Astrocyte of the hippocampus (primary cell): Measurements from ENCODE around the gene DIP2B.

Experiments used
- DNase-seq: peaks from one replicate; pipeline ENCODE4 v3.0.0; 2011; ENCODE audit warnings: low read depth, low spot score

The DIP2B gene

DNA sequence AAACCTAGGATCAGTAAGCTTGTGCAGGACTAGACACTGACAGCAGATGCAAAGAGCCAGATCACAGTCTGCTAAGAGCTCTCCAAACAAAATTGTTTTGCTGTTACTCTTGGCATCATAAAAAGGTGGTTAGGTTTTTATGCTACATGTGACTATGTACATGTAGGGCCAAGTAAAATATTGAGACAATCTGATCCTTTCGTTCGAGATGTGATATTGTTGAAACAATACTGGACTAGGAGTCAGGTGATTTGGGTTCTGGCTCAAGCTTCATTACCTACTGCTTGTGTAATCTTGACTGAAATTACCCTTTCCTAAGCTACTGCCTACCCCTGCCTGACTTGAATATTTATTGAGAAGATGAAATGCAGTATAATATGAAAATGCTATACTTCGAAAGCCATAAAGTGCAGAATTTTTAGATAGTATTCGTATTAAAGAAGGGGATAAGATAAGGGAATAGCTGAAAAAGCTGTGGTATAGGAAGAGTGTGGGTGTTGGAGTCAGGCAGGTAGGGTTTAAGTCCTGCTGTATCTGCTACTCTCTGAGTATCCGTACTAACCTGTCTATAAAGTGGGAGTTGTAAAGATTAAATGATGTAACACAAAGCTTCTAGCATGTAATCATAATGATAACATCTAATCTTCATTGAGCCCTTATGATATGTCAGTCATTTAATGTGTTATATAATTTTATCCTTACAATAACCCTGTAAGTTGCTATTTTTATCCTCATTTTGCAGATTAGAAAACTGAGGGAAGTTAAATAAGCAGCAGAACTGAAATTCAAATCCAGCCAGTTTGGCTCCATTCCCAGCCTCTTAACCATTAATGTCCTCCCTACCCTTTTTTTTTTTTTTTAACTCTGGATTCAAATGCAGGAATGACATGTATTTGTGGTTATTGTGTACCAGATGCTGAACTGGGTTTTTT lies 220.5 kb downstream of the DIP2B start:
- peak; percentile 77 for DNase-seq

DNA sequence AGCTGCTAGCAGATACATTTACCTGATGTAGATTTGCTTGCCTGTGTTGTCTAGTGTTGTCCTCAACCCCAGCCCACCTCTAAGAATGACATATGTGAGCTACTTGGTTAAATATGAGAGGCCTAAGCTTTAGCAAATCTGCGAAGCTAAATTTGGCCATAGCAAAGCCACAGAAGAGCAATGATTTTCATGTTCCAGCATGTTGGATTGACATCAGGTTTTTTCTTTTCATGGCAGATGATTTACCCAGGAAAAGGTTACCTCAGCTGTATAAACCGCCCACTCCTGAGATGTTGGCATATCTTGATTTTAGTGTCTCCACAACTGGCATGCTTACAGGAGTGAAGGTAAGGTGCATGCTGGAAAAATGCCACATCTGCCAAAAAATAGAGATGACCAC lies 222.7 kb downstream of the DIP2B start:
- no peak for DNase-seq

DNA sequence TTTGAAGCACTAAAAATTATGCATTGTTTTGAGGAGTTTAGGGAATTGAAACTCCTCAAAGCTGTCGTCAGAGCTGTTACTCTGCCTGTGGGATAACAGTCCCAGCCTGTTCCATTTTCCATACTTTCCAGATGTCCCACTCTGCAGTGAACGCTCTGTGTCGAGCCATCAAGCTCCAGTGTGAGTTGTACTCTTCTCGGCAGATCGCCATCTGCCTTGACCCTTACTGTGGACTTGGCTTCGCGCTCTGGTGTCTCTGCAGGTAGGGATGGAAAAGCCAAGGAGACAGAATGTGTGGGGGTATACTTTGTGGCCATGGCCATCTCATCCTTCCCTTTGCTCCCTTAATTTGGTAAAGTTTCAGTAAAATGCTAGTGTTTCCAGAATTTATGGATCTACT lies 223.6 kb downstream of the DIP2B start:
- no peak for DNase-seq

DNA sequence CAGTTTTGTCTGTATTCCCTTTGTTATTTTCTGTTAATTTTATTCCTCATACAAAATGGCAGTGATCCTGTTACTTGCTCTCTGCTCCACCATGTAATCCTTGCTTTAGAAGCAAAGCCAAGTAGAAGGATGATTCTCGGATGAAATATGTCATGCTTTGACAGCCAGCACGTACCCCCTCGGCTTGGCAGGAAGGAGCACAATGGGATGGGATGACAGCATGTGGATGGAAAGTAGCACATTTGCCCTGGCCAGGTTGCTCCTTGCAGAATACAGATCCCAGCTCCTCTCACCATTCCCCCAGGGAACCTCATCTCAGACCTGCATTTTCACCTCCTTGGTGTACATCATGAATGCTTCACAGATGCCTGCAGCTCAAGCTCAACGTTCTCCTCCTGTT lies 224.1 kb downstream of the DIP2B start:
- DNase-seq = no peak

DNA sequence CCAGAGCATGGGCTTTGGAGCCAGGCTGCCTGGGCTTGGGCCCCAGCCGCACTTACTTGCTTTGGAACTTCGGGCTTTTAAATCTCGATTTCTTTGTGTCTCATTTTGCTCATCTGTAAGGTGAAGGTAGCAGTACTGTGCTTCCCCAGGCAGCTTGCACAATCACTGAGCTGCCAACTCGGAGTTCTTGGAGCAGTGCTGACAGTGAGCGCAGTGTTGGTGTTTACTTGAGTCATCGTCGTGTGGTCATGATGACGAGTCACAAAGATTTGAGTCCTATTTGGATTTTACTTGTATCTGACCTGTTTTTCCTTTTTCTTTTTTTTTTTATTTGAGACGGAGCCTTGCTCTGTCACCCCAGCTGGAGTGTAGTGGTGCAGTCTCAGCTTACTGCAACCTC lies 227.8 kb downstream of the DIP2B start:
- peak; percentile 83 for DNase-seq

DNA sequence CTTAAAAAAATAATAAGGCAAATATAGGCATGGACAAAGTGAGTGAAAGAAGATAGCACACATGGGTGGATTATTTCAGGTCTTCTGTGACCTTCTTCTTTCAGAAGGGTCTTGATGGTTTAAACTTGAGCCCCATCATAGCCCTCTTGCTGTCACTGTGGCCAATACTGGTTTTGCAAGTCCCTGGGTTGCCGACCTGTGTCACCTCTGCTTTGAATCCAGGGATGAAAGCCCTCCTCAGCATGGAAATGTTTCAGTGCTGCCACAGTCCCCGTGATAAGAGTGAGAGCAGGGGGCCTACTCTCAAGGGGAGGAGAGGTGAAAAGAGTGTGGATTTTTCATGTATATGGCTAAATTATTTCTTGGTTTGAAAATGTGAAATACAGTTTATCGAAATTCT lies 228.9 kb downstream of the DIP2B start:
- no peak for DNase-seq

DNA sequence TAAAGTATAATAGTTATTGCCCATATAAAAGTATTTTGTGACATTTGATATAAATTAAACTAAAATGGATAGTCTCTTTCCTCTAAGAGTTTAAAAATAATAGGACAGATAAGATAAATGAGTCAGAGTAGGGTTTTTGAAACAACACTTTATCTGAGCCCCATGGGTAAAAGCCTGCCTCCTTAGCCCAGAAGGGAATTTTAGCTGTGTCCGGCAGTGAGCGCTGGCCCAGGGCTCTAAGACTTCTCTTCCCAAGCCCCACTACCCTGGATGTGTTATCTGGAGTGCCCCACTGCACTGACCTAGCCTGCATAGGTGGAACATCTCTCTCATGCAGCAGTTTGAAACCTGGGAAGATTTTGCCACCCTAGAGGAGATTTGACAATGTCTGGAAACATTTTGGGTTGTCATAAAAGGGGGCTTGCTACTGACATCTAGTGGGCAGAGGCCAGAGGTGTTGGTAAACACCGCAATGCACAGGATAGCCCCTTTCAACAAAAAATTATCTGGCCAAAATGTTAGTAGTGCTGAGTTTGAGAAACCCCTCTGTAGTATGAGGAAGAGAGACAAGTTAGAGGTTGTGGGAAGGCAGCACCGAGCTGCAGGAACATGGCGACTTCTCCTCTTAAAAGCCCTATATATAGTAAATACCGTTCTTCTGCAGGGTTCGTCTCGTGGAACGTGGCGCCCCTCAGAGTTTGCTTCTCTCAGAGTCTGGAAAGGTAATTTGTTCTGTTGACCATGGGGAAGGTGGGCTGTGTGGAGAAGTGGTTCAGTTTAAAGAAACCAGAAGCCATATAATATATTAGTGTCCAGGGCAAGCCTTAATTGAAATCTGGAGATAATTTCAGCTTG lies 229.9 kb downstream of the DIP2B start:
- DNase-seq = peak; percentile 61

DNA sequence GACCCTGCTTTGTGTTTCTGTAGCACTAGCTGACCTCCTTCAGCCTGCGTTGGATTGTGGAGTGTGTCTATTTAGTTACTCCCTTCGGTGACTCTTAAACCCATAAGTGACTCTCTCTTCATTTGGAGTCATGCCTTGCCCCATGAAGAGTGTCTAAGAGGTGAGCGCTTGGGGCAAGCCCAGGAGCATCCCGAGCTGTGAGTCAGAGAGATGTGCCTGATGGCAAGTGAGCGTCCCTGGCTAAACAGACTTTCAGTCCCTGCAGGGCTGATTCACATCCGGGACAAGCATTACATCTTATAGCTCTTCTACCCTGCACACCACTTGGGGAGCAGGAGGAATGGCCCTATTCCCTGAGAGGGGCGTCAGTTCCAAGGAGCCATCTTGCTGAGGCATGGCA lies 234.8 kb downstream of the DIP2B start:
- DNase-seq = no peak

DNA sequence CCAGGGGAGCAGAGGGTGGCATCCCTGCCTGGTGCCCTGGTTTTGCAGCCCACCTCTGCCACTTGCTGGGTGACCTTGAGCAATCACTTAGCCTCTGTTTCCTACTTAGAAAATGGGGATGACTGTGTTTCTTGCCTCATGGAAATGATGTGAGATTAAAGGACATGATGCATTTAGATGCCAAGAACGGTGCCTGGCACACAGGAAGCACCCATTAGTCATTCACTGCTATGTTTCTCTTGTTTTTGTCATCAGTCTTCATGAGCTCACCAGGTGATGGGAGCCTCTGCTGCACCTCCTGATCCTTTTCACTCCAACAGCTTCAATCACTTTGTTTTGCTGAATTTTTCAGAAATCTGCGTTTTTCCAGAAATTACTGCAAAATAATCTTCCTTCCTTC lies 235.5 kb downstream of the DIP2B start:
- DNase-seq = no peak

DNA sequence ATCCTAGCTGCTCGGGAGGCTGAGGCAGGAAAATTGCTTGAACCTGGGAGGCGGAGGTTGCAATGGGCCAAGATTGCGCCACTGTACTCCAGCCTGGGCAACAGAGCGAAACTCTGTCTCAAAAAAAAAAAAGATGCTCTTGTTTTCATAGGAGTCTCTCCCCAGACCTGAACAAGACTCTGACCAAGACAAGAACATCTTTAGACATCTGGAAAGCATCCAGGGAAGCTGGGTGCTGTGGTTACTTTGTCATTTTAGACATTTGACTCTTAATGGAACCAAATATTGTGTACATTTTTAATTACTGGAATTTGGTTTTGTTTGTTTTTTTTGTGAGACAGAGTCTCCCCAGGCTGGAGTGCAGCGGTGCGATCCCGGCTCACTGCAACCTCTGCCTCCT lies 238.0 kb downstream of the DIP2B start:
- DNase-seq = no peak

DNA sequence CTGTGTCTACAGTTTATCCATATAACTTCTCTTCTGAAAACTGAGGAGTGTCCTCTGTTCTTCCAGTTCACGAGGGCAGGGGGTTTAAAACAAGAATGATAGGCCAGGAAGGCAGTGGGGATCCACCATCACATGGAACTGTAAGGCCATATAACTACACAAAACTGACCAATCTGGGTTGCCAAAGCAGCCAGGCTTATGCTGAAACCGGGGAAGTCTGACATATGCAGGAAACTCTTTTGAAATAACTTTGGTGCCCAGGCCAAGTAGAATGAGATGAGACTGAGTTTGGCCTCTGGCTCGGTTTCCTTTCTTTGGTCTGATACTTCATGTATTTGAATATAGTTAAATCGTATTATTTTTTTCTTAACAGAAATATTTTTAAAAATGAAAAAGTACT lies 241.1 kb downstream of the DIP2B start:
- no peak for DNase-seq

DNA sequence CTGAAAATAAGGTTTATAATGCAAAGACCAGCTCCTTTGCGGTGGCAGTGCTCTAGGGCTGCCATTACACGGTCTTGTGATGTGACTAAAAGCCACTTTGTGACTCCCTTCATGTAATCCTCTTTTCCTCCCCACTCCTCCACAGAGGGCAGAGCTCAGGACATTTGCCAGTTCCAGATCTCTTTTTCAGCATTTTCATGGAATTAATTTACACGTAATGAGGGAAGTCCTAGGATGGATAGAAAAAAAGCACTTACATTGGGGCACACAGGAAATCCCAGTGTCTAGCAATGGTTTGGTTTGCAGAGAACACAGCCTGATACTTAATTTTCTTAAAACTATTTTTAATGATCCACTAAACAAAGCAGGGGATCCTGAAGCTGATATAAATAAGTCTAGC lies 241.6 kb downstream of the DIP2B start:
- no peak for DNase-seq

DNA sequence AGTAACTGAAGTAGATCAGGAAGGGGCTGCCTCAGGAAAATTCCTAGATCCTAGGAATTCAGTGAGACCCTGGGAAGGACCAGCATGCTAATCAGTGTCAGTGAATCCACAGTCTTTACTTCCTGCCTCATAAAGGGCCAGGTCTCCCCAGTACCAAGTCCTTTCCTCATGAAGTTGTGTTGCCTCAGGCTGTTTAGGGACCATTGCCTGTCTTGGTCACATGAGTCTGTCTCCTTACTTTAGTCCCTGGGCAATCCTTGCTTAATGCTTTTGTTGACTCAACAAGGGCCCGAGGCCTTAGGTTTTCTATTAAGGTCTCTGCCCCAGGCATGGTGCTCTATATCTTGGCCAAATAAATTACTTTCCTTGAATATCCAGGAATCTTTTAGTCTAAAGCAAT lies 243.0 kb downstream of the DIP2B start:
- no peak for DNase-seq

DNA sequence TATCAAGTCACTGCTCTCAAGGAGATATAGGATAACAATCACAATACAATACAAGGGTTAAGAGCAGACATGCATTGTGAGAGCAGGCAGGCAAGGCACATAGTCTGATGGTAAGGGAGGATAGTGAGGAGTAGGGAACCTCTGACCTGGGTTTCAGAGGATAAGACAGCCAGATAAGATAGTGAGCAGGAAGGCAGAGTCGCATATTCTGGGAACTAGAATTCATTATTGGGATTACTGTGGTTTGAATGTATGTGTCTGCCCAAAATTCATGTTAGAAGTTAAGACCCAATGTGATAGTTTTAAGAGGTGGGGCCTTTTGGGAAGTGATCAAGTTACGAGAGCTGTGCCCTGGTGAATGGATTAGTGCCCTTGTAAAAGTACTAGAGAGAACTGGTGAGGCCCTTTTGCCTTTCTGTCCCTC lies 244.7 kb downstream of the DIP2B start:
- DNase-seq = no peak

DNA sequence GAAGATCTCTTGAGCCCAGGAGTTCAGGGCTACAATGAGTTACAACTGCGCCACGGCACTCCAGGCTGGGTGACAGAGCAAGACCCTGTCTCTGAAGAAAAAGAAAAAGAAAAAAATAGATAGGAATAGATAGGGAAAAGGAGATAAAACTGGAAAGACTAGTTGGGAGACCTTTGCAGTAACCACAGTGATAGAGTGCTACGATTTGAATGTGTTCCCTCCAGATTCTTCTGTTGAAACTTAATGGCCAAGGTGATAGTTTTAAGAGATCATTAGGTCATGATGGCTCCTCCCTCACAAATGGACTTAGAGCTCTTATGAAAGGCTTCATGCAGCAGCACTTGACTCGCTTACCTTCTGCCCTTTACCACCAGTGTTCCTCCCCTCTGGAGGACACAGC lies 245.6 kb downstream of the DIP2B start:
- no peak for DNase-seq

DNA sequence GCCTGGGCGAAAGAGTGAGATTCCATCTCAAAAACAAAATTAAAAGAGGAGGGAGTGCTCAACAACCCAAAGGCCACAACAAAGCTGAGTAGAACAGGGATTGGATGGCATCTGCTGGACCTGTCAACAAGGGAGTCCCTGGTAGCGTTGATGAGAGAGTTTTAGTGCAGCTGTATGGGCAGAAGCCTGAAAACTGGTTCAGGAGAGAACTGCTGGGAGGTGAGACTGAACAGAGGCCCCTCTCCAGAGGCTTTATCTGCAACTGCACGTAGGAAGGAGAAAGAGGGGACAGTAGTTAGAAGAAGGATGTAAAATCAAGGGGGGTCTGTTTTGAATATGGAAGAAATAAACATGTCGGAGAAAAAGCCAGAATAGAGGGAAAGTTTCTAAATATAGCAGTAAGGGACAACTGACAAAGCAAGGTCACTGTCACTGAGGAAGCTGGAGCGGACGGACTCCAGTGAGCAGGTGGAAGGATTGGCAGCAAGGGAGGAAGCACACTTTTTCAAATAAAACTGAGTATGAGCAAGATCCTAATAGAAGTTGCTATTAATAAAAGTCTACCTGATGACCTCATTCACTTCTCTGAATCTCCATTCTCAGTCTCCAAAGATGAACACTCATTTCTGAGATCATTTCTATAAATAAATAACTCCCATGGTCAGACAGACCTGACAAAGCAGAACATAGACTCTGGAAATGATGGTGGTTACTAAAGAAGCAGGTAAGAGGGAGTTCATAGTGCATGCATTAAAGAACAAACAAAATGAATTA lies 247.3 kb downstream of the DIP2B start:
- no peak for DNase-seq

DNA sequence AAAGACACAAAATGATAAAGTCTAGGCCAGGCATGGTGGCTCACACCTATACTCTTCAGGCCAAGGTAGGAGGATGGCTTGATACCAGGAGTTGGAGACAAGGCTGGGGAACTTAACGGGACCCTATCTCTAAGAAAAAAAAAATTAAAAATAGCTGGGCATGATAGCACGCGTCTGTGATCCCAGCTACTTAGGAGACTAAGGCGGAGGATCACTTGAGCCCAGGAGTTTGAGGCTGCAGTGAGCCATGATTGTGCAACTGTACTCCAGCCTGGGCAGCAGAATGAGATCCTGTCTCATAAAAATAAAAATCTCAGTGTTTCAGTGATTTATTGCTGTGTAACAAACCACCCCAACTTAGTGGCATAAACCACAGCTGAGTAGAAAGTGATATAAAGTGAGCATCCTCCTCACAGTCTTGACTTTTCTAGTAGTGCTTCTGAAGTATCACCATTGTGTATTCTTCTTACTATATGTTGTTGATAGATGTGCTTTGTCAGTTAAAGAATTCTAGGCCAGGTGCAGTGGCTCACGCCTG lies 248.5 kb downstream of the DIP2B start:
- no peak for DNase-seq

DNA sequence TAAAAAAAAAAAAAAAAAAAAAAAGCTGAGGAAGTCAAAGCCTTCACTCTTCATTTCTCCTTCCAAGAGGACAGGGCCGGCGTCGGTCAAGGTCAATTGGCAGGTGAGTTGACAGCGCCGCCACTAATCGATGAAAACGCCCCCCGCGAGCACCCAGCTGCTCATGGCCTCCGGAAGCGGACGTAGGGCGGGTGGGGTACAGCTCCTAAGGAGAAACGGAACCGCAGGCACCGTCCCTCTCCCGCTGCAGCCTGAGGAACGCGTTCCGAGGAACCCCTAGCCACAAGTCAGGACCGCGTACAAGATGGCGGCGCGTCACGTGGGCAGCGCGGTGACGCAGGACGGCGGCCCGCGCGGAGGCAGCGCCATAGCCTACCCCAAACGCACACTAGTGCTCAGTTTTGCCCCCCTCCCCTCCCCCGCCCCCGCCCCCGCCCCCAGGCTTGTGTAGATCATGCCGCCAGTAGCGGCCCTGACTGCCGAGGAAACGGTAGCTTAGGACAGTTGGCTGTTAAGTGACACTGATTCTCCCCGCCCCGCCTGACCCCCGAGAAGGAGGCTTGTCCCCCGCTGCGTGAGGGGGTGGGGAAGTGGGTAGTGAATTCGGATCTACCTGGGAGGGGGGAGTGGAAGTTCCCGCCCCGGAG lies 259.0 kb downstream of the DIP2B start, which contains the start of gene ATF1:
ATF1 (plus strand) TSS at position 463 of the 647 bp plus-strand sequence. CDS start 16,045 bp downstream, outside the sequence.
- peak; percentile 98 for DNase-seq

DNA sequence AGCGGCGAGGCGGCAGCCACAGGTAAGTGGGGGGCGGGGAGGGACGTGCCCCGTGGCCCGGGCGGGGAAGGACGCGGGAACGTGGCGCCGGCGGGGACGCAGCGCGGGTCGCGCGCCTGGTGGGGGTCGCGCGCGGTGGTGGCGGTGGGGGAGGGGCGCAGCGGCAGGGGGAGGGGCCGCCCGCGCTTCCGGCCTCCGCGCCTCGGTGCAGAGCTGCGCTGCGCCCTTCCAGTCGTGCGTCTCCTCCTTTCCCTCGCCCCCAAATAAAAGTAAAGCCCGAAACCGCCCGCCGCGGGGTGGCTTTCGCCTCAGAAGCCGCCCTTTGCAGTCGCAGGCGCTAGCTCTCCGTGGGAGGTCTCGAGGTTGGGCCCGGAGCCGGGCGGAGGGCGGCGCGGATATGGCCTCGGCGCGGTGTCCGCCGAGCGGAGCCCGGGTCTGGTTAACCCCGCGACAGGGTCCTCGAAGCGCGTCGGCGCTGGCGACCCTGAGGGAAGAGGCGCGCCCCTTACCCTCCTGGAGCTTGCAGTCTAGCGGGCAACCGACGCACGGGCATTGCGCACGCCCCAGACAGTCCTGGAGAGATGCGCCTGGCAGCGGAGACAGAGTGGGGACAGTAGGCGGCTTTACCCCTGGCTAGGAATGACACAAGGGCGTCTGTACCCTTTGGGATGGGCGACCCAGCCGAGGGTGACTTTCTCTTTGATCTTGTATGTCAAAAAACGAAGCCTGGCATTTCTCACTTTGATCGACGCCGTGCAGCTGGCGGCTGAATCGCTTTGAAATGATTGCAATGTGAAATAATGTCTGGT lies 259.7 kb downstream of the DIP2B start:
- DNase-seq = peak; percentile 61
